ENCODE data around the gene MCM6. TPM values are rescaled to one million over a fixed set of nuclear protein-coding genes. Genes with fewer than 3 reads are reported as not detected.

Gene MCM6
- total and polyA plus RNA-seq, 12 donors = 1.6 to 9.4 (median 4.8) TPM

DNA sequence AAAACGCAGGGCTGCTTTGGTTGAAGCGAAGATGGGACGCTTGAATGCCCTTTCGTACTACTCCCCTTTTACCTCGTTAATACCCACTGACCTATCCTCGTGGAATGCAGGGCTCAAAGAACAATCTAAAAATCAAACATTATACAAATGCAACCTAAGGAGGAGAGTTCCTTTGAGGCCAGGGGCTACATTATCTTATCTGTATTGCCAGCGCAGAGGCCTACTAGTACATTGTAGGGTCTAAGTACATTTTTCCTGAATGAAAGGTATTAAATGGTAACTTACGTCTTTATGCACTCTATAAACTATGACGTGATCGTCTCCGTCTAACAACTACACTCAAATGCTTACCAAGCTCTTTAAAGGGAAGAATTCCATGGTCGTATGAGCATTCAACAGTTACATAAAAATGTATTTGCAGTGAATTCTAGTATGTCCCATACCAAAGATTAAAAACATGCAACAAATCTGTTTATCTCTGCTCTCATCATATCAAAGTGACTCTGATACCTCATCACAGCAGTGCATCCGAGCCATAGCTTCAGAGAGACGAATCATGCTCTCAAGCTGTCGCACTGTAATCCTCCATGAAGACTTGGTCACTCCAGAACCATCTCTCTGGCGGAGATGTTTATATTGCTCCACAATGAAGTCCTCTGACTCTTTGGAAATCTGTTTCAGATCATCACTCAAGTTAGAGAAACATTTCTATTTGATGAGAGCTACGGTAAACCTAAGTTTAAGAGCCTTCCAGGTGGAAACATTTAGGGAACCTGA lies 25.2 kb downstream of the MCM6 start:
- H3K9me3 ChIP-seq = no peaks in the 10 kb centered on the region
- no peak overlapping the region for H3K27ac ChIP-seq
- H3K36me3 ChIP-seq = peaks cover 0 to 94% (median 13%) of the 10 kb centered on the region in 9 donors
- DNase-seq = no peak
- H3K4me3 ChIP-seq = no peak overlapping the region
- intact Hi-C loops (cut with DNase I) = no loop called here
- TF ChIP-seq CTCF (IDR thresholded peaks at IDR 0.05) = no peak
- H3K27me3 ChIP-seq = no peaks in the 10 kb centered on the region
- no peak for ATAC-seq
- WGBS, 2 donors = 89% methylated on average over 17 of the region's 17 CpGs
- H3K4me1 ChIP-seq = no peaks in the 10 kb centered on the region

DNA sequence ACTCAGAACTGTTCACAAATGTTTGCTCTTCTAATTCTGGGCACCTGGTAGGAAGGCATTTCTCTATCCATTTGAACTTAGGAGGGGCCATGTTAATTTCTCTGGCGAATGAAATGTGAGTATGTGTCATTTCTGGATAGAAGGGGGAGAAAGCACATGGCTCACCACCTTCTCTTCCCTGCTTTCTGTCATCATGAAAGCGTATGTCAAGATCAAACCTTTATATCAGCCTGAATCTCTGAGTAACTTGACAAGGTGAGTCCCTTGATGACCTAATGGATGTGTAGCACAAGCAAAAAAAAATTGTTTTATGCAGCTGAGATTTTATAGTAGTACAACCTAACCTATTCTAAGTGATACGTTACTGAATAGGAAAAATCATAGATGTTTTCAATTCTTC lies 27.2 kb downstream of the MCM6 start:
- ATAC-seq (no peak), DNase-seq (no peak)
- intact Hi-C loops (cut with DNase I) = no loop called here
- Histone ChIP-seq H3K9me3 (no peaks in the 10 kb centered on the region), H3K27ac (no peak overlapping the region), H3K4me1 (no peaks in the 10 kb centered on the region), H3K36me3 (peaks cover 0 to 92% (median 19%) of the 10 kb centered on the region in 9 donors), H3K27me3 (no peaks in the 10 kb centered on the region), H3K4me3 (no peak overlapping the region)
- no peak for TF ChIP-seq CTCF (IDR thresholded peaks at IDR 0.05)
- 94 to 98% methylated on average over 3 of the region's 3 CpGs for WGBS, 2 donors

GRCh38 chr2:135845997-135846396 lies 30.2 kb downstream of the MCM6 start:
- Histone ChIP-seq H3K27ac (no peak overlapping the region), H3K4me1 (peaks cover 0 to 5% (median under 1%) of the 10 kb centered on the region in 9 donors), H3K27me3 (no peaks in the 10 kb centered on the region), H3K36me3 (peaks cover 0 to 86% (median 19%) of the 10 kb centered on the region in 9 donors), H3K4me3 (no peak overlapping the region), H3K9me3 (no peaks in the 10 kb centered on the region)
- ATAC-seq (no peak), DNase-seq (no peak)
- no peak for TF ChIP-seq CTCF (IDR thresholded peaks at IDR 0.05)
- intact Hi-C loops (cut with DNase I) = no loop called here
- 96 to 97% methylated on average over 5 of the region's 5 CpGs for WGBS, 2 donors

DNA sequence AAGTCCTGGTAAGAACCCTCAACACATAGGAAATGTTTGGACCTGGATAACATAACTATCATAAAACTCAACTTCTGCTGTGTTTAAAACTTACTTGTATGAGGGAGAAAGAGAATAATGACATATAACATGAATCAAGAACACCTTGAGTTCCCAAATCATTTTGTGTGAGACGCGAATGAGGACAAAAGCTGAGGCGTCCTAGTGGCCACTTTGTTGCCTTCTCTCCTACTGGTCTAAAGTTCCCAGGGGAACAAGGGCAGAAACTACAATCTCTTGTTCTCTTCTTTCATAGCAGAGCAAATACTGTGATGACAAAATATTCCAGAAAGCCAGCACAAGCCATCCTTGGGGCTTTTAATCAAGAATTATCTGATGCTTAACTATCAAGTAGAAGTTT lies 31.0 kb downstream of the MCM6 start:
- DNase-seq (no peak), ATAC-seq (no peak)
- no peak overlapping the region for H3K4me3 ChIP-seq
- 91 to 93% methylated on average over 3 of the region's 3 CpGs for WGBS, 2 donors
- intact Hi-C loops (cut with DNase I) = no loop called here
- peaks cover 0 to 79% (median 12%) of the 10 kb centered on the region in 9 donors for H3K36me3 ChIP-seq
- no peaks in the 10 kb centered on the region for H3K9me3 ChIP-seq
- peaks cover 0 to 13% (median 8%) of the 10 kb centered on the region in 9 donors for H3K4me1 ChIP-seq
- H3K27me3 ChIP-seq = no peaks in the 10 kb centered on the region
- H3K27ac ChIP-seq = no peak overlapping the region
- no peak for TF ChIP-seq CTCF (IDR thresholded peaks at IDR 0.05)
